Measurements from ENCODE around the gene TRABD2B.

The TRABD2B gene

GRCh38 chr1:47751193-47751592 is 246.0 kb downstream of the TRABD2B start:
- peak; percentile 32 for DNase-seq

GRCh38 chr1:47745715-47746609 is 251.2 kb downstream of the TRABD2B start:
- DNase-seq = no peak

GRCh38 chr1:47742890-47743760 is 254.1 kb downstream of the TRABD2B start:
- no peak for DNase-seq

GRCh38 chr1:47738560-47739182 is 258.5 kb downstream of the TRABD2B start:
- peak; percentile 30 for DNase-seq

- DNase-seq = no peak
Observed at GRCh38 chr1:47732489-47732888, 264.7 kb downstream of the TRABD2B start.

GRCh38 chr1:47731730-47732129 is 265.5 kb downstream of the TRABD2B start:
- DNase-seq = no peak

GRCh38 chr1:47729685-47730084 is 267.5 kb downstream of the TRABD2B start:
- DNase-seq = no peak

GRCh38 chr1:47727697-47728085 is 269.5 kb downstream of the TRABD2B start:
- DNase-seq = no peak

GRCh38 chr1:47727051-47727696 is 270.0 kb downstream of the TRABD2B start:
- DNase-seq = no peak

GRCh38 chr1:47725992-47726855 is 271.0 kb downstream of the TRABD2B start:
- DNase-seq = peak; percentile 73

GRCh38 chr1:47725511-47725991 is 271.6 kb downstream of the TRABD2B start:
- DNase-seq = no peak

GRCh38 chr1:47725000-47725473 is 272.1 kb downstream of the TRABD2B start:
- DNase-seq = no peak

GRCh38 chr1:47724432-47724999 is 272.7 kb downstream of the TRABD2B start:
- no peak for DNase-seq

GRCh38 chr1:47722909-47723580 is 274.1 kb downstream of the TRABD2B start:
- no peak for DNase-seq

- no peak for DNase-seq
Observed at GRCh38 chr1:47722101-47722500, 275.1 kb downstream of the TRABD2B start.

GRCh38 chr1:47720111-47720510 is 277.1 kb downstream of the TRABD2B start:
- DNase-seq = no peak

- DNase-seq = no peak
Observed at GRCh38 chr1:47717341-47717740, 279.8 kb downstream of the TRABD2B start.

- no peak for DNase-seq
Observed at GRCh38 chr1:47713975-47714767, 283.0 kb downstream of the TRABD2B start.

GRCh38 chr1:47713333-47713953 is 283.7 kb downstream of the TRABD2B start:
- no peak for DNase-seq

Data from NCI-H1092 treated with DMSO at 0.1 percent for 48 hours (cell line).